ENCODE measurements around the gene GRID2. TPM values are rescaled to one million over a fixed set of nuclear protein-coding genes. Genes with fewer than 3 reads are reported as not detected.

Gene GRID2
- total RNA-seq, 4 donors from 2014 or later = 0.33 TPM; not detected in 3

DNA sequence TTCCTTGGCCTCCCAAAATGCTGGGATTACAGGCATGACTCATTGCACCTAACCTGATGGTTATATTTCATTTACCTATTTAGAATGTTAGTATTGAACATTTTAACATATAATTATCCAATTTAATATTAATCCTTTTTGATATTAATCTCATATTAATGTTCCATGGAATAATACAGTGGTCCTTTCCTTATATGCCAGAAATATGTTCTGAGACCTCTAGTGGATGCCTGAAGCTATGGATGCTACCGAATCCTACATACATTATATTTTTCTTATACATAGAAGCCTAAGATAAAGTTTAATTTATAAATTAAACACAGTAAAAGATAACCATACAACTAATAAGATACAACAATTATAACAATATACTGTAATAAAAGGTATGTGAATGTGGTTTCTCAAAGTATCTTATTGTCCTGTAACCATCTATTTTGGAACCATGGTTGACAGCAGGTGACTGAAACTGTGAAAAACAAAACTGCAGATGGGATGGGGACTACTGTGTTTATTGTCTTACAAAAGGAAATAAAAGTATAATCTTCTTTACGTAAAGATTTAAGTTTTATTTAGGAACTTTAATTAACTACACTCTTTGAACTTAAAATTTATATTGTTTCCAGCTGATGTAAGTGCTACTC, 431.4 kb downstream of the GRID2 start:
- Histone ChIP-seq H3K9me3 (no peaks in the 10 kb centered on the region), H3K4me1 (no peaks in the 10 kb centered on the region), H3K27me3 (no peaks in the 10 kb centered on the region), H3K36me3 (no peaks in the 10 kb centered on the region), H3K4me3 (replicated peaks in 1 of 3) (no peak overlapping the region), H3K27ac (no peak overlapping the region)
- TF ChIP-seq POLR2A (IDR thresholded peaks at IDR 0.05) = no peak
- TF ChIP-seq, protein P1, sequence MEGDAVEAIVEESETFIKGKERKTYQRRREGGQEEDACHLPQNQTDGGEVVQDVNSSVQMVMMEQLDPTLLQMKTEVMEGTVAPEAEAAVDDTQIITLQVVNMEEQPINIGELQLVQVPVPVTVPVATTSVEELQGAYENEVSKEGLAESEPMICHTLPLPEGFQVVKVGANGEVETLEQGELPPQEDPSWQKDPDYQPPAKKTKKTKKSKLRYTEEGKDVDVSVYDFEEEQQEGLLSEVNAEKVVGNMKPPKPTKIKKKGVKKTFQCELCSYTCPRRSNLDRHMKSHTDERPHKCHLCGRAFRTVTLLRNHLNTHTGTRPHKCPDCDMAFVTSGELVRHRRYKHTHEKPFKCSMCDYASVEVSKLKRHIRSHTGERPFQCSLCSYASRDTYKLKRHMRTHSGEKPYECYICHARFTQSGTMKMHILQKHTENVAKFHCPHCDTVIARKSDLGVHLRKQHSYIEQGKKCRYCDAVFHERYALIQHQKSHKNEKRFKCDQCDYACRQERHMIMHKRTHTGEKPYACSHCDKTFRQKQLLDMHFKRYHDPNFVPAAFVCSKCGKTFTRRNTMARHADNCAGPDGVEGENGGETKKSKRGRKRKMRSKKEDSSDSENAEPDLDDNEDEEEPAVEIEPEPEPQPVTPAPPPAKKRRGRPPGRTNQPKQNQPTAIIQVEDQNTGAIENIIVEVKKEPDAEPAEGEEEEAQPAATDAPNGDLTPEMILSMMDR (IDR thresholded peaks at IDR 0.05) = no peak
- intact Hi-C loops (cut with DNase I) = no loop called here
- 94 to 95% methylated on average over 2 of the region's 2 CpGs for WGBS, 2 donors
- DNase-seq = no peak

DNA sequence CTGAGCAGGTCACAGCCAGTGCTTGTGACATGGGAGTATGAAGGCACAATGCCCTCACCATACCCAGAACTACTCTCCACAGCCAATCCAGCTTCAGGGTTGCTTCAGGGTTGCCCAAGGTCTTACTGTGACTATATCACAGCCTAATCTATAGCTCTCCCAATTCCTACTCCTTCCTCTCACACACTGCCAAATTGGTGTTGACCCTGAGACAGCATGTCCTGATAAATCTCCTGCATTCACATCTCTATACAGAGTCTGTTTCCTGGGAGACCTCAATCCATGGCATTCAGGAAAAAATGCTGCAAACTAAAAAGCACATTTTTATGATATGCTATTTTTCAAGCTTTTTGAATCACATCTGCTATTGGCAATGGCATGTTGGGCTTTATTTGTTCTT, 456.7 kb downstream of the GRID2 start:
- Histone ChIP-seq H3K9me3 (no peaks in the 10 kb centered on the region), H3K27me3 (no peaks in the 10 kb centered on the region), H3K36me3 (no peaks in the 10 kb centered on the region), H3K27ac (no peak overlapping the region), H3K4me1 (no peaks in the 10 kb centered on the region), H3K4me3 (replicated peaks in 1 of 3) (no peak overlapping the region)
- TF ChIP-seq POLR2A (IDR thresholded peaks at IDR 0.05) = no peak
- TF ChIP-seq, protein P1 (IDR thresholded peaks at IDR 0.05) = no peak
- intact Hi-C loops (cut with DNase I) = no loop called here
- DNase-seq = no peak

DNA sequence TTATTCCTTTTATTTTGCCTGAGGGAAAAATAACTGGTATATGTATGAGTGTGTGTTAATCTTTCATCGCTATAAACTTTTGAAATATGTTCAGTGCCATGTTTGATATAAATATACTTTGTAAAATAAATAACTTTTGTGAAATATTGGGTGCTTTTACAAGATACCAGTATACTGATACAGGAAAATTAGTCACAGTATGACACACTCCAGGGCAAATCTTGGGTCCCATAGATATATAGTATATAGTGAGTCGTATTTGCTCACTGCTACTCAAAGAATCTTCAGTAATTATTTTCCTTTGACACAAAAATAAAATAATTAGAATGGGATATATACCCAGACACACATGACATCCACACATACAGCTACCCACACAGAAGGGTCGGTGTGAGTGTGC, 472.3 kb downstream of the GRID2 start:
- DNase-seq = no peak
- no peaks in the 10 kb centered on the region for H3K36me3 ChIP-seq
- no peak overlapping the region for H3K27ac ChIP-seq
- intact Hi-C loops (cut with DNase I) = no loop called here
- H3K27me3 ChIP-seq = no peaks in the 10 kb centered on the region
- 87 to 94% methylated on average over 3 of the region's 3 CpGs for WGBS, 2 donors
- no peaks in the 10 kb centered on the region for H3K9me3 ChIP-seq
- TF ChIP-seq, protein P1 (IDR thresholded peaks at IDR 0.05) = no peak
- no peak for TF ChIP-seq POLR2A (IDR thresholded peaks at IDR 0.05)
- no peak overlapping the region for H3K4me3 ChIP-seq (replicated peaks in 1 of 3)
- H3K4me1 ChIP-seq = no peaks in the 10 kb centered on the region

DNA sequence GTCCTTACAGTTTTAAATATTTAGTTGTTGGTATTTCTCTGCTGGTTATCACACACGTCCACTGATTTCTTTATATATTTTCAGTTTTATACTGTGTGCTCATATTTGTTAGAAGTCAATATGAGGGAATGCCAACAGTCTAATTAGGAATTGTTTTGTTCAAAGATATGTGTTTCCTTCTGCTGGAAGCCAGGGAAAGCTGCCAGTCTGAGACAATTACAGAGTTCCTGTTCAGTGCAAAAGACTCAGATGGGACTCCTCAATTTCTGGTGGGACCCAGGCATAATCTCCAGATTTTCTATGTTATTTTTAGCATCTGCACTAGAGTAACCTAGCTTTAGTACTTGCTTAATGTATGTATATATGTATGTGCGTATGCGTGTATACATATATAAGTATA, 486.0 kb downstream of the GRID2 start:
- H3K27ac ChIP-seq = no peak overlapping the region
- WGBS, 2 donors = 83 to 85% methylated on average over 3 of the region's 3 CpGs
- no peaks in the 10 kb centered on the region for H3K27me3 ChIP-seq
- no peaks in the 10 kb centered on the region for H3K4me1 ChIP-seq
- intact Hi-C loops (cut with DNase I) = no loop called here
- TF ChIP-seq, protein P1 (IDR thresholded peaks at IDR 0.05) = no peak
- no peak for TF ChIP-seq POLR2A (IDR thresholded peaks at IDR 0.05)
- no peaks in the 10 kb centered on the region for H3K9me3 ChIP-seq
- DNase-seq = no peak
- no peaks in the 10 kb centered on the region for H3K36me3 ChIP-seq
- H3K4me3 ChIP-seq (replicated peaks in 1 of 3) = no peak overlapping the region

DNA sequence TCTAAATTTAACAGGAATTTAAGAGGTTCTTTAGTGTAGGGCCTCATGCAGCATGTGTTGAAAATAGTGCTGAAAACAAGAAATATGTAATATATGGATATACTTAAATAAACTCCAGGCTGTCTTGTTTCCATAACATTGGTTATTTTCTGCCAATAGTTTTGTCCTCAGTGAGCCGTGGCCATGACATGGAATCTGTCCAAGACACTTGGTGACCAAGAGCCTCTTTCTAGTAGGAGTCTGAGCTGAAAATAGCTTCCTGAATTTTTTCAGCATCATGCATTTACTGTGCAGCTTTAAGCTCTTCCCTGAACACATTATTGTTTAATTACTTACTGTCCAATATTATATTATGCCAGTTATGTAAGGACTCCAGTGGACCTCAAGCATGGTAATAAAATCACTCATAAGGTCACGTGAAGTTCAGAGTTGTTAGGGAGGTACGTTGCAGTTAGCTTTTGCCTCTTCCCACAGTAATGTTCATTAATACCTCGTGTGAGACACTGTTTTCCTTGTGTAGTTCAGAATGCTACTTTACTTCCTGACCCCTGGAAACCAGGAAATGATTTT, 488.2 kb downstream of the GRID2 start:
- peak; percentile 61 to 76 for DNase-seq
- H3K36me3 ChIP-seq = no peaks in the 10 kb centered on the region
- no peak overlapping the region for H3K4me3 ChIP-seq (replicated peaks in 1 of 3)
- no peak overlapping the region for H3K27ac ChIP-seq
- intact Hi-C loops (cut with DNase I) = no loop called here
- no peaks in the 10 kb centered on the region for H3K9me3 ChIP-seq
- 9 to 22% methylated on average over 4 of the region's 4 CpGs for WGBS, 2 donors
- no peaks in the 10 kb centered on the region for H3K27me3 ChIP-seq
- no peaks in the 10 kb centered on the region for H3K4me1 ChIP-seq
- TF ChIP-seq, protein P1 (IDR thresholded peaks at IDR 0.05) = no peak
- TF ChIP-seq POLR2A (IDR thresholded peaks at IDR 0.05) = no peak

Measured in thyroid gland (tissue), 4 donors.